ENCODE data around the gene SFMBT2.

SFMBT2 gene

DNA sequence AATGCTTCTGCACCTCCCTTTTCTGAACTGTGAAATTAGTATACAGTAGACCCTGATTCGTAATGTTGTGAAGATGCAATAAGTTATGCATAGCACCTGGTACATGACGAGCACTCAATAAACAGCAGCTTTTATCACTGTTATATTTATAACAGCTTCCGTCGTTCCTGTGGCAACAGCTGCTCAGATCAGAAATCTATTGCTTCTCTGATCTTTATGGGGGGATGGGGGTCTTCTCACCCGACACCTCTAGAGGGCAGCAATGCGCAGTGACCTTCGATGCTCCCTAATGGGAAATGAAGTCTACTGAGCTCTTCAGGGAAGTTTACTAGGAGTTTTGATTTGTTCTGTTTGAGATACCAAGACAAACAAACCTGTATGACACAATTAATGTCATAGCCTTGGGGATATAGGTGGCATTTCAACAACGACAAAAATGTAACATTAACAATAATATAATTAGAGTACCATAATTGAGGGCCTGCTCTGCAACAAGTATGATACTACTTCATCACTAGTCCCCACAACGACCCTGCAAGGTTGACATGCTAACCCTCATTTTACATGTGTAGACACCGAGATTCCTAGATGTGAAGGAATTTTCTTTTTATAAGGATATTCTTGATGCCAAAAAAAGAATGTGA lies 289.6 kb downstream of the SFMBT2 start:
- FAIRE-seq, result no peak

DNA sequence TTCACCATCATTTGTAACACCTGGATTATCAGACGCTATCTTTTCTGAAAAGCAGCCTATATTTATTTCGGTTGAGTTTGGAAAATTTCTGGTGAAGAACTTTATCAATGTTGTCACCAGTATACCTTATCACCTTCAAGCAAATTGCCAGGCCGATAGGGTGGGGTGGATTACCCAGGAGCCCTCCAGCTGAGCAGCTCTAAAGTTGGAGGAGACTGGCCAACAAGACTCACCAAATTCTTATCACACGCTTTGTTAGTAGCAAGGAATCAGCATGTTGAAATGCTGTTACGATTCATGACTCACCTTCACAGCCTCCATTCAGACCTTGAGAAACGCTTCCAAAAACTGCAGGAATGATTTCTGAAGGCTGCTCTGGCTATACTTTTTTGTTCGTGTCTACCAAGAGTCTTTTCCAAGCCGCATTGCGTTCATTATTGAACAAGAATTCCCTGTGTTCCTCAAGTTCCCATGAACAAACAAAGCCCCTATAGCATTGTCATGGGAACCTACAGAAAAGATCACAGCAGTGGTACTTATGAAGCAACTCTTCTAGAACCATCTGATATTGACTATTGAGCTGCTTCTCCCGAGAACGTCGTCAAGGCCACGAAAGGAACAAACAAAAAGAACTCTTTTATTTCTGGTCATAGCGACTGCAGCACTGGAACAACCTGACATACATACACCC lies 291.4 kb downstream of the SFMBT2 start:
- FAIRE-seq, result no peak

DNA sequence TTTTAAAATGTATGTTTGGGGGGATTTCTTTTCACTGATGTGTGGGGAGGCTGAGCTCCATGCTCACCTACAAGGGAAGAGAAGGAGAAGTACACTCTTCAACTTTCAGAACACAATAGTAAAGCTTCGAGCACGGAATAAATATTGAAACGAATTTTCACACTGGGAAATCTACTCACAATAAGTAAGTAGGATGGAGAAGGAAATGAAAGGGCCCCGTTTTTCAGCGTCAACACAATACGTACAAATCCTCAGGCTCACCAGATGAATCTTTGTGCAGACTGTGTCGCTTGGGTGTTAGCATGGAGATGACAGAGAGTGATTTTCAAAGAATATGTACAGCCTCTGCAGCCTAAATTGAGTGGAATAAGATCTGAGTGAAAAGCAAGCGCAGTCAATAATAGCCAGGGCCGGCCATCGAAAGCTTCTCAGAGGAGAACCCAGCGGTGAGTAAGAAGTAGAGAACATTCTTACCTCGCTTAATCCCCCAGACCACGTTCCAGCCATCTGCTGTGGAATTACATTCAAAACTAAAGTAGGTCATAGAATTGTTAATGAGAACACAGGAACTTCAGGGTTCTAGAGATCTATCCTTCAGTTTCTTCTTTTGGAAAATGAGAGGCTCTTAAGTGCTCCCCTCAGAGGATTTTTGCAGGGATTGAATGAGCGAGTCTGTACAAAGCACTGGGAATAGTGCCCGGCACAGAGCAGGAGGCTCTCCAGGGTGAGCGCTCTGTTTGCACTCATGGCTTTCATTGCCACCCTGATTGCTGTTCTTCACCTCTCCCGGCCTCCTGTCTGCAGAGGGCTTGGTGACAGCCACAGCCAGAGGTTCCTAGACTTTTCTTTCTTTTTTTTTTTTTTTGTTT lies 292.8 kb downstream of the SFMBT2 start:
- no peak for FAIRE-seq

DNA sequence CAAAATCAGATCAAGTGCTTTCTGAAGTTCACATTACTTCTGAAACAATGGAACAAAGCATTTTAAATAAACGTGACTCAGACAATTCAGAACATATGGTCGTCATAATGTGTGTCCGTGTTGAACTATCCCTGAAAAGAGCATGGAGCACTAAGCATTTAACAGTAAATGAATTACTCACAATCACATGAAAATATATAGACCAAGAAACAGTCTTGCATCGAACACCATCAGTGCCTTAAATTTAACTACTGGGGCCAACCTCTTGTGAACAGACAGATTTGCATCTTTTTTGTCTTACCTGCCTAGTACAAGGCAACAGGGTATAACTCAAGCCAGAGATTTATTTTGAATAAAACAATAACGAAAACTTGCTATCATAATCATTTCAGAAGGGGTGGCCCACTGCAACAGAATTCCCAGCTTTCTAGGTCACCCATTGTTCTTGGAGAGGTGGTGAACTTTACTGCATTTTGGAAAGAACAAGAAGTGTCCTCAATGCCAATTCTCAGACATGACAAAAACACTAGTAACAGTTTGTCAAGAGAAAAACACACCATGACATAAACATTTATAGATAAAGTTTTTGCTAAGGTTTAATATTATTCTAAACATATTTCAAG lies 293.5 kb downstream of the SFMBT2 start:
- FAIRE-seq, result no peak

DNA sequence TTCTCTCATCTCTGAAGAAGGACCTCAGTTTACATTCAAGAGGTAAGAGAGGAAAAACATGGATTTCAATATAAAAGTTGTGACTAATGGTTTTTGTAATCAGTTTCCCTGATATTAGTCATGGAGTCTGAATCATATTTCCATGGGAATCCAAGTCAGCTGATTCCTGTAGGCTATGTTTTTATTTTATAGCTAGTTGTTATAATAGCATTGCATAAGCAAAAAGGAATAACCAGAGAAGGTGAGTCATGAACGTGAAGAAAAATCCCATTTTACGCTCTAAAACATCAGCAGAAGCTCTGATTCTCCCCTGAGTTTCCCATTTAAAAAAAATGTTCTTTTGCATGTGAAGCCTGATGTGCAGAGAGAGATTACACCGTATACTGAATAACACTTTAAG lies 299.3 kb downstream of the SFMBT2 start:
- no peak for FAIRE-seq

DNA sequence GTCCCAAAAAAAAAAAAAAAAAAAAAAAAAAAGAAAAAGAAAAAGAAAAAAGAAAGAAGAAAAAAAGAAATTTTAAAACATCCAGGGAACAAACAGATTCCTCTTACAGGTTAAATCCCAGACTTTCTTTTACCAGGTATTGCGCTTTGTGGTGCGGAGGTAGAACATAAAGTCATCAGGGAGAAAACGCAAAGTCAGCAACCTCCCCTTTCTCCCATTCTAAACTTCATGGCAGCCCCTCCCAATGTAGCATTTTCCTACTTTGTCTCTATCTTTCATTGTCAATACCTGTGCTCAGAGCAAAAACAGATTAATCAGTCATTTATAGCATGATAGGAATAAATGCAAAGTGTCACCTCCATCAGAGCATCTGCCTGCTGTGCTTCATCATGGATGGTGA lies 299.7 kb downstream of the SFMBT2 start:
- no peak for FAIRE-seq

Measured in endometrium (tissue), 2 donors.